NCI-H460 (cell line): Measurements from ENCODE around the gene ZFR. TPM values are rescaled to one million over a fixed set of nuclear protein-coding genes. Genes with fewer than 3 reads are reported as not detected.
A peak's percentile ranks its signal among the peaks of the same experiment; 100 is the strongest.
"Not testable (repeated sequence)": the region's sequence is repeated elsewhere in the genome, so short reads cannot be mapped to it uniquely, and the experiment has no call there.

Experiments used
- DNase-seq: peaks from one replicate; pipeline ENCODE4 v3.0.0-alpha.2; 2016; ENCODE audit warnings: low read depth; ENCODE audit errors: extremely low read depth
- total RNA-seq: library from RNA; depleted of rRNA; stranded (reverse); fragments of >200 nt; shearing (Covaris generic); gene quantifications from 2 replicates; pipeline ENCODE4 v1.2.3, GENCODE V29; 2014

ZFR gene
- total RNA-seq, 1 experiment from 2014 or later: 123 TPM

DNA sequence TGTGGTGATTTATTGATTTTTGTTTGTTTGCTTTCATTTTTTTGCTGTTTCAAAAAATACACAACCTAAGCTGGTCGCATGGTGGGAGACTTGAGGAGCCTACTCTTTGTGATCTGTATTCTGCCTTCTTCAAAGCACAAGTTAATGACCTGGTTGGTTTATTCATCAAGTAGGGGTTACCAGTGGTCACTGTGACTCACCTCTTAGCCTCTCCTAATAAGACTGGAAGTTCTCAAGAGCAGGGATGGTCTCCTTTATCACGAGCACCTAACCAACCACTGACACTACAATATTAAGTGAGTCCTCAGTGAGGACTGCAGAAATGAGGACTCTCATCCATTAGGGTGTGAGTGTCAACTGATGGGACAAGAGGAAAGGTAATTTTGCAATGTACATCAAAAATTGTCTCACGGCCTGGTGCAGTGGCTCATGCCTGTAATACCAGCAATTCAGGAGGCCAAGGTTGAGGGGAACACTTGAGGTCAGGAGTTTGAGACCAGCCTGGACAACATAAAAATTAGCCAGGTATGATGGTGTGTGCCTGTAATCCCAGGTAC is 118.2 kb downstream of the ZFR start:
- no peak for DNase-seq

DNA sequence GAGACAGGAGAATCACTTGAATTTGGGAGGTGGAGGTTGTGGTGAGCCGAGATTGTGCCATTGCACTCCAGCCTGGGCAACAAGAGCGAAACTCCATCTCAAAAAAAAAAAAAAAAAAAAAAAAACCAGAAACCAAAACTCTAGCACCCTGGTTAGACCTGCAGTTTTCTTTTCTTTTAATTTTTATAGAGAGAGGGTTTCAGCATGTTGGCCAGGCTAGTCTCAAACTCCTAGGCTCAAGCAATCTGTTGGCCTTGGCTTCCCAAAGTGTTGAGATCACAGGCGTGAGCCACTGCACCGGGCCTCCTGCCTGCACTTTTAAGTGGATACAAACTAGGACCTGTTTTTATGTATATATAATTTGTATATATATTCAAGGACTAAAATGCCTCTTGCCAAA is 118.9 kb downstream of the ZFR start:
- DNase-seq: no peak

DNA sequence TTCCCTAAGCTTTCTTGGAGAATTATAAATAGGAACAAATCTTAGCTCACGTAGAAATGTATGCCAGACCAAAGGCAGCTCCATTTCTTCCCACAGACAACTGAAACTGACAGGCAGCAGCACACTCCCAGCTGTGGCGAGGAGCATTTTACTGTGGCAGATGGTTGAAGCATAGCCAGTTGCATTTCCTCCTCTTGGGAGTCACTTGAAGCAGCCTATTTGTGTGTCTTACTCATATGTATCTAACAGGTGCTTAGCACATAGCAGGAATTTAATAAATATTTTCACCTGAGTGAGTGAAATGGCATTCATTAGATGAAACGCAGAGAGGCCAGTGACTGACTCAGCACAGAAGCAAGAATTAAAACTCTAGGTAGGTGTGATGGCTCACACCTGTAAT is 119.5 kb downstream of the ZFR start:
- DNase-seq: no peak

DNA sequence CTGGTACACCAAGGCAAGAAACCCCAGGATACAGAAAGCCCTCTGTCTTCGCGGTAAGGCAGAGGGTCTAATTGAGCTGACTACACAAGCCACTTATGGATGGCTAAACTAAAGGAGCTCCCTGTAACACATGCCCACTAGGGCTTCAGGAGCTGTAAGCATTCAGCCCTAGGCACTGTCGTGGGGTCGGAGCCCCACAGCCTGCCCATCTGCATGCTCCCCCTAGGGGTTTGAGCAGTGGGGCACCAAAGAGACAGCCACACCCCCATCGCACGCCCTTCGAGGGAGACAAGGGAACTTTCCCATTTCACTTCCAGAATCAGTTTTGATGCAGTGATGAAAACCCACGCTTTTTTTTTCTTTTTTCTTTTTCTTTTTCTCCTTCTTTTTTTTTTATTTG is 120.8 kb downstream of the ZFR start:
- no peak for DNase-seq

DNA sequence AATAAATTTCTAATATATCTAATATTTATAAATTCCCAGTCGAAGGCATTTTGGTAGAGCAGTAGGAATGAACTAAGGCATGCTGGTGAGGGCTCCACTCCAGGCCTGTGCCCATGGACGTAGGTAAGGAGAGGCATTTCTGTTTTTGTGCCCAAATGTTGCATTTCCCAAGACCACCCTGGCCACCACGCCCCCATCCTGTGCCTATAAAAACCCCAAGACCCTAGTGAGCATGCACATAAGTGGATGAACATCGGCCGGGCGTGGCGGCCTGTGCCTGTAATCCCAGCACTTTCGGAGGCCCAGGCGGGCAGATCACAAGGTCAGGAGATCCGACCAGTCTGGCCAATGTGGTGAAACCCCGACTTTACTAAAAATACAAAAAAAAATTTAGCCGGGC is 121.7 kb downstream of the ZFR start:
- no peak for DNase-seq

DNA sequence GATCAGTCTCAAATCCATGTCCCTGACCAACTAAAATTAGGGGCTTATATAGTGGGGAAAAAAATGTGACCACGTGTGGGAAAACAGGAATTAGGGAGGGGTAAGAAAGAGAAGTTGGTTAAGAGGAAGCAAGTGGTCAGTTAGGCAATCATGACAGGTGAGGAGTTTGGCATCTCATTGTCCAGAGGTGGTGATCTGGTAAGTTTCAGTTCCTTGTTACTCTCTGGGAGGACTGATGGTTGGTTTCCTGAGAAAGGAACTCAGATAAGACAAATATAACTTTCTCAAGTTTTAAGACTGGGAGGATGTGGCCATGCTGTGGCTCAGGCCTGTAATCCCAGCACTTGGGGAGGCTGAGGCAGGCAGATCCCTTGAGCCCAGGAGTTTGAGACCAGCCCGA is 122.8 kb downstream of the ZFR start:
- DNase-seq: not testable (repeated sequence)

DNA sequence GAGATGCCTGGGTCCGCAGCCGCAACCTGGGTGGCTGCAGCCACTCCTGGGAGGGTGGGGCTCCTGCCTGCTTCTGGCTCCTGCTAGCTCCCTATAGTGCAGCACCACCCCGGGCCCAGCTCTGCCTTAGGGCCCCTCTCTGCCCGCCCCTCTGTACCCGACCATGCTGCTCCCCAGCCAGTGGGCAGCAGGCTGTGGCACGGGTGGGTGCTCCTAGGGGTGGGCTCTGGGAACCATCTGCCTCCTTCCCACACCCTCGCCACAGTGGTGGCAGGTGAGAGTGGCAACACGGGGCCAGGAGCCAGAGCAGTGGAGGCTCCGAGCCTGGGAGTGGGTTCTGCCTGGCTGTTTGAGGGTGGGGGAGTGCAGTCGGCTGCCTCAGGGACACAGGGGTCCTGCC is 124.0 kb downstream of the ZFR start:
- no peak for DNase-seq

DNA sequence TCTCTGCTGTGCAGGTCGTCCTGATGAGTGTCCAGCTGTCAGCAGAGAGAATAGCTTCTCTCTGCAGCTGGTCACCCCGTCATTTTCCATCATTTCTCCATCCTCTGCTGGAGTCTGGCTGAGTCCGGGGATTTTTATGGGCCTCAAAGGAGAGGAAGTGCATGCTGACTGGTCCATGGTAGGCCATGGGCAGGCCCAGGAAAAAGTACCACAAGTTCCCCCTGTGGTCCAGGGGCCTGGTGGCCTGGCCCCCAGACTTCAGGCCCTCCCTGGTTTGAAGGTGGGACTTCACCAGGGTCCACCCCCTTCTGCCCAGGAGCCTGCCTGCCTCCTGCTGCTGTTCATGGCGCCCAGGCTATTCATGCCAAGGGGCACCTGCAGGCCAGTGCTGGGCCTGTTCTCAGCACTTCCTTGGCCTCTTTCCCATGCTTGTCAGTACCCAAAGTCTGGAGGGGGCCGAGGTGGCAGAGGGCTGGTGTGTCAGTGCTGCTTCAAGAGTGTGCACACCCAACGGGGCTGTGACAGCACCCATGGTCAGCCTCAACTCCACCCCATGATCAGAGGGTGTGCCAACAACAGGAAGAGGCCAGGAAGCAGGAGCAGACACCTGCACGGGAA is 124.5 kb downstream of the ZFR start:
- no peak for DNase-seq

DNA sequence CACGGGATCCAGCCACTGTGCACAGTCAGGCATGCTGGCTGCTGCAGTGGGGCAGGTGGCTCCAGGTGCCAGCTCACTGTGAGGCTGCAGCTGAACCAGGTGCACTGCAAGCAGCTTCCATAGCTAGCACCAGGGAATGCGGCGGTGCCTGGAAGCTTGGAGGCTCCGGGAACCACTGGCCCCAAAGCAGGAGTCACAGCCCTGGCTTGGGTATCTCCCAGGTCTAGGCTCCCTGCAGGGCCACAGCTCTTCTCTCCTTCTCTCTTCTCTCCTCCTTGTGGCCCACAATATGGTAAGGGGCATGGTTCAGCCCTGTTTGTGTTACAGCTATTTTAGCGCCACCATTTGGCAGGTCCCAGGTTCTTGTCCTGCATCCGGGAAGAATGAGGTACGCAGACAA is 125.1 kb downstream of the ZFR start:
- no peak for DNase-seq

DNA sequence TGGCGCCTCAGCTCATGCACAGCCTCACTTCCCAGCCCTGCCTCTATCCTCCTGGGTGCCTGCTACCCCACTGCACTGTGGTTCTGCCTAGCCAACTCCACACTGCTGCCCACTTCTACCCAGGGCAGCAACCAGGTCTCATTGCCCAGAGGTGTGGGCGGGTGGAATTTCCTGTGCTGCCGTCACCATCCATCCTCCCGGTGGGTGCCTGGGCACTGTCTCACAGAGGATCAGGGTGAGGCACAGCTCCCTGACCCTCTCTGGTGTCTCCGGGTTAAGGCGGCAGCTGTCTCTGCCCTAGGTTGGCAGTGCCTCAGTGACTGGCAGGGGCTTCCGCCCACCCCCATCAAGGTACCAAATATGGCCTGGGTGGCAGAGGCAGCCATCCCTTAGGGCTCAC is 127.5 kb downstream of the ZFR start:
- no peak for DNase-seq

DNA sequence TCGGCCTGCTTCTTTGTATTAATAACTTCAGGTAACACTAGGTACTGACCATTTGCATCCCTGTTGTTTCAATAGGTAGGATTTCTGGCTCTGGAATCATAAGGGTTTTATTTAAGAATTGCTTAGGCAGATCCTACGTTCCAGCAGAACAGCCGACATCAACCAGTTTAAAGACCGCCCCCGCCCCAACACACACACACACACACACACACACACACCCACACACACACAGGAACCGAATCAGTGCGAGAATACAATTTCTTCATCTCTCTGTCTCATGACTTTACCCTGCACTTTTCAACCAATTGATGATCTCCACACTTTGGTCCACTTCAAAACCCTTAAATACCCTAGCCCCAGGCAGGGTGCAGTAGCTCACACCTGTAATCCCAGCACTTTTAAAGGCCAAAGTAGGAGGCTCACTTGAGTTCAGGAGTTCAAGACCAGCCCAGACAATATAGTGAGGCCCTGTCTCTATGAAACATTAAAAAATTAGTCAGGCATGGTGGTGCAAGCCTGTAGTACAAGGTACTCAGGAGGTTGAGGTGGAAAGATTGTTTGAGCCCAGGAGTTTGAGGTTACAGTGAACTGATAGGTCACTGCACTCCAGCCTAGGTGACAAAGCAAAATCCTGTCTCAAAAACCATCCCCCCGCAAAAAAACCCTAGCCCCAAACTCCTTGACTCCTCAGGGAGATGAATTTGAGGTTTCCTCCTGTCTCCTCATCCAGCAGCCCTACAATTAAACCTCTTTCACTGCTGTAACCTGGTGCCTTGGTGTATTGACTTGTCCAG is 129.1 kb downstream of the ZFR start:
- DNase-seq: no peak

DNA sequence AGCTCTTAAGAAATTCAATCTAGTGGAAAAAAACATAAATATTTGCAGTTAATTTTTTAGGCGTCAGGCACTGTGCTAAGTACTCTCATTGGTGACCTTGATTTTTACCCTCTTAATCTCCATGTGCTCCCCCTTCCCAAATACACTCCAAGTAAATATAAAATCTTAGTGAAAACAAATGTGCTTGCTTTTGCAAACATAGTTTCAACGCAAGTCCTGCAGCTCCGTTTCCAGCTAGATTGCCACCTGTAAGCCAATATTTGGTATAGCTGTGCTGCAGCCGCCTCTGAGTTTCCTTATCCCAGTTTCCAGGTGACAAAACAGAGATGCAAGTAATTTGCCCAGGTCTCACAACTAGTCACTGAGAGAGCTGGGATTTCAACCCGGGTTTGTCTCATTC is 129.9 kb downstream of the ZFR start:
- no peak for DNase-seq

DNA sequence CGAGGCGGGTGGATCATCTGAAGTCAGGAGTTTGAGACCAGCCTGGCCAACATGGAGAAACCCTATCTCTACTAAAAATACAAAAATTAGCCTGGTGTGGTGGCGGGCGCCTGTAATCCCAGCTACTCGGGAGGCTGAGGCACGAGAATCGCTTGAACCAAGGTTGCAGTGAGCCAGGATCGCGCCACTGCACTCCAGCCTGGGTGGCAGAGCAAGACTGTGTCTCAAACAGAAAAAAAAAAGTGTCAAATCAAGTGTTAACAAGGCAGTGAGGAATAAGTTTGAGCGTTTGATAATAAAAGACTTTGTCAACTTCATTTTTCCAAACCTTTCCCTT is 130.4 kb downstream of the ZFR start:
- not testable (repeated sequence) for DNase-seq

DNA sequence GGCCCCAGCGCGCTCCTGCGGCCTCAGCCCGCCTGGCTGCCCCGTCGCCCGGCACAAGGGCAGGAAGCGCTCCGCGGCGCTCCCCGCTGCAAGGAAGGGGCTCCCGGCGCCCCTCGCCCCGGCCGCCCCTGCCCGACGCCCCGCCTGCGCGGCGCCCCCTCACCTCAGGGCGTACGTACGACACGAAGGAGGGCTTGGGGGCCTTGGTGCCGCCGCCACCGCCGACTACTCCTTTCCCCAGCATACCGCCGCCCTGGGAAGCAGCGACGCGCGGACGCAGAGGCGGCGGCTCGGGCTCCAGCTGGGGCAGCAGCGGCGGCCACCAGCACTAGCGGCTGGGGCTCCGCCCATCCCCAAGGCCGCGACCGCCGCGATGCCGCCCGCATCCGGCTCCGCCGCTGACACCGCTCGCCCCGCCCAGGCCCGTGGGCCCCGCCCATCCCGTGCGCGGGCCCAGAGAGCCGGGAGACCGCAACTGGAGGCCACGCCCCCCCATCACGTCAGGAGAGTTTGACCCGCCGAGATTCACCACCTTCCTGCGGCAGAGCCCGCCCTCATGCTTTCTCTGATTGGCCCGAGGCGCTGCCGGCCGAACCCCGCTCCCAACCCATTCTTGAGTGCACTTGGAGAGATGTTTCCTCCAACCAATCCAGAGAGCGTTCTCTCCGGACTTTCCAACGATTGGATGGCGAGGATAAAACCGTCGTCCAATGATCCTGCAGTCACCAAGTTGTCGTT is 131.8 kb downstream of the ZFR start, which contains the start of gene MTMR12:
Gene MTMR12 (minus strand): TSS at position 345 of the 738 bp plus-strand sequence. CDS start 101 bp downstream, at position 244.
- peak; percentile 99 for DNase-seq

DNA sequence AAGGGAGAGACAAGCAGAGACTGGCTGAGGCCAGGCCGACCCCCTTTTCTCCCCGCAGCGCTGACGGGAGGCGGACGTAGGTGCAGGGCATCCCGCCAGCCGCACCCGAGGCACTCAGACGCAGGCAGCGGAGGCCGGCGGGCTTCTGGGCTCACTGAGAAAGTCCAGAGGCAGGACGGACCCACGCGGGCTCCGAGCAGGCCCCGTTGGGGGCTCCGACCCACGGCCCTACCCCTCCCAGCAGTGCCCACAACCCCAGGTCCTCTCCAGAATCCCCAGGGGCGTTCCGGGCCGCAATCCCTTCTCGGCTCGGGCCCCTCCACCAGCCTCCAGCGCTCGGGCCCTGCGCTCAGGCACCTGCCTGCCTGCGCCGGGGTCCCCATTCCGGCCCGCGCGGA is 132.3 kb downstream of the ZFR start:
- DNase-seq: no peak

DNA sequence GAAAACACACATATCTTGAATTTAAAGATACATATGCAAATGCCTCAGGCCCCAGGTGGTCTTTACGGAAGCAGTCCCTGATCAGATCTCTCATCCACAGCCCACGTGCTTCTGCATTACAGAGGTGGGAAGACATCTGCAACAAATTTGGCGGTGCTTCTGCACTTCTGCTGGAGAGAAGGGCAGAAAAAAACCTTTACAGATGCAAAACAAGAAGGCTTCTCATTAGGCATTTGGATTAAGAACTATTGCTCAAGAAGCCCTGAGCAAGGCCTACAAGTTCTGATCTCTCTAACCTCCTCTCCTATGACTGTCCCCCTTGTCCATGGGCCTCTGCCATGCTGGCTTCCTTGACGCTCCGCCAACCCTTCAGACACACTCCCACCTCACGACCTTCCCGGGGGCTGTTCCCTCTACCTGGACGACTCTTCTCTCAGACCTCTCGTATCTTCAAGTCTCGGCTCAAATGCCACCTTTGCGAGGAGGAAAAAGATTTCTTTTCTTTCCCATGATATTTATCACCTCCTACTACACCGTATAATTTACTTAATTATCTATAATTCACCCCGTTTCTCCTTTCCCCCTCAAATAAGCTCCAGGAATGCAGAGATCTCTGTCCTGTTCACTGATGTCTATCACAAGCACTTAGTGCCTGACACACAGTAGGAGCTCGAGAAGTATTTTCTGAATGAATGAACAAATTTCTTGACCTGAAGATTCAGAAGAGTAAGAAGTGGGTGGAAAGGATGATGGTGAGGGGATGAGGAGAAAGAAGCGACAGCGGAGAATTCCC is 132.9 kb downstream of the ZFR start:
- no peak for DNase-seq

DNA sequence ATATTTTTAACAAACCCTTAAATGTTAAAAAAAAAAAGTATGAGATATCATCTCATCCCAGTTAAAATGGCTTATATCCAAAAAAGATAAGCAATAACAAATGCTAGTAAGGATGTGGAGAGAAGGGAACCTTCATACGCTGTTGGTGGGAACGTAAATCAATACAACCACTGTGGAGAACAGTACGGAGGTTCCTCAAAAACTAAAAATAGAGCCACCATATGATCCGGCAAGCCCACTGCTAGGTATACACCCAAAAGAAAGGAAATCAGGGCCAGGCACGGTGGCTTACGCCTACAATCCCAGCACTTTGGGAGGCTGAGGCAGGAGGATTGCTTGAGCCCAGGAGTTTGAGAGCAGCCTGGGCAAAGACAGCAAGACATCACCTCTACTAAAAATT is 134.8 kb downstream of the ZFR start:
- no peak for DNase-seq

DNA sequence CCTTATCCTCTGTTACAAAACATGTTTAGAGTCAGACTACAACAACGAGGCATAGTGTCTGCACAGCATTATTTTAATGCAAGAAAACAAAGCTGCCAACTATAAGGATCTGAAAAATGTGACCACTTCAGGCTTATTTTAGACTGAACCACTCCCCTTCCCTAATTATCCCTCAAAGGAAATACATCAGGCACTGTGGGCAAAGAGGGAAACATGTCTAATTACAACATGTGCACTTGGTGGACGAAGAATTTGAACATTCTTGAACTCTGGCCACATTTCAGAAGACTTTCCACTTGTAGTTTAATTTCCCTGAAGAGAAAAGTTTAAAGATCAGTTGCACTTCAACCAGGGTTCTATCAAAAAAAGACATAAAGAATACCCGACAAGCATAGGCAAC is 135.6 kb downstream of the ZFR start:
- no peak for DNase-seq

DNA sequence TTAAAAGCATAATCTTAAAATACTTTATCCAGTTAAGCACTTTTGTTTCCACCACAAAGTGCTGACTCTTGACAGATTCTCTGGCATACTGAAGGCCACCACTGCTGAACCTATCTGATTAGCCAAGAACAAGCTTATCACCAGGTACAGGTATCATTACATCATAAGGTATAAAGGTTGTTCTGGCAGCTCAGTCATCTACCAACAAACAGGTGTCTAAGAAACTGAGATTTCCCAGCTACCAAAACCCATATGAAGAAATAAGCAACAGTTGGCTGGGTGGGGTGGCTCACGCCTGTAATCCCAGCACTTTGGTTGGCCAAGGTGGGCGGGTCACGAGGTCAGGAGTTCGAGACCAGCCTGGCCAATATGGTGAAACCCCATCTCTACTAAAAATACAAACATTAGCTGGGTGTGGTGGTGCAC is 136.8 kb downstream of the ZFR start:
- DNase-seq: no peak

DNA sequence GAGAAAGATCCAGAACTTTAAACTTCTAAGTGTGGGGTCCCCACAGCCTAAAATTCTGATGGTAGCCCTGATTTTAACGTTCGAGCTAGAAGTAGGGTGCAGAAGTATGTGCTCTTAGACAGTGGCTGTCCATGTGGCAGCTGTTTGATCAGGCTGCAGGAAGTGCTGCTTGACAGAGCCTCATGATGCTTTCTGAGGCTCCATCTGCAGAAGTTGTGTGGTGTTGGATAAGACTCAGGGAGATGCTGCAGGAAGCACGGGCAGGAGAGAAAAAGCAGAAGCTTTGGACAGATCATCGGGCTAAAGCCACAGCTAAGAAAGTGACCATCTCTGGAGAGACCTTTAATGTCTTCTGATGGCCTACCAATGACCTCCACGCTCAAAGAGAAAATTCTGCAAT is 139.9 kb downstream of the ZFR start:
- DNase-seq: no peak
